Neuronal stem cell (in vitro differentiated cells): ENCODE measurements around the gene TMEM255B.
A peak's percentile ranks its signal among the peaks of the same experiment; 100 is the strongest.
"Not testable (repeated sequence)": the region's sequence is repeated elsewhere in the genome, so short reads cannot be mapped to it uniquely, and the experiment has no call there.

Source experiments
- DNase-seq: peaks from one replicate; pipeline ENCODE4 v3.0.0-alpha.2; 2013; ENCODE audit warnings: low spot score
- H2AFZ ChIP-seq: one replicate; pipeline ENCODE4 v1.6.1; 2013; ENCODE audit warnings: mild to moderate bottlenecking, low read length, inconsistent platforms
- H2AK5ac ChIP-seq: 2 replicates; pipeline ENCODE4 v1.6.1; 2013; ENCODE audit warnings: low read depth, mild to moderate bottlenecking, inconsistent platforms, low read length, moderate library complexity, mixed read lengths
- H2BK120ac ChIP-seq: 2 replicates; pipeline ENCODE4 v1.6.1; 2013; ENCODE audit warnings: low read depth, mild to moderate bottlenecking, inconsistent platforms, low read length, moderate library complexity, mixed read lengths
- H2BK12ac ChIP-seq: one replicate; pipeline ENCODE4 v1.6.1; 2013; ENCODE audit warnings: low read length, inconsistent platforms
- H2BK15ac ChIP-seq: 2 replicates; pipeline ENCODE4 v1.6.1; 2013; ENCODE audit warnings: mild to moderate bottlenecking, low read length, inconsistent platforms, mixed read lengths
- H2BK5ac ChIP-seq: one replicate; pipeline ENCODE4 v1.6.1; 2013; ENCODE audit warnings: inconsistent platforms, mild to moderate bottlenecking, low read length, moderate library complexity
- H3K14ac ChIP-seq: one replicate; pipeline ENCODE4 v1.6.1; 2013; ENCODE audit warnings: low read length, inconsistent platforms
- H3K18ac ChIP-seq: 2 replicates; pipeline ENCODE4 v1.6.1; 2013; ENCODE audit warnings: low read length, inconsistent platforms
- H3K23ac ChIP-seq: 2 replicates; pipeline ENCODE4 v1.6.1; 2013; ENCODE audit warnings: low read depth, mild to moderate bottlenecking, mixed read lengths, low read length, inconsistent platforms; ENCODE audit not compliant: poor library complexity
- H3K27ac ChIP-seq: replicated peaks from 3 replicates; pipeline ENCODE4 v1.5.1; 2013; ENCODE audit warnings: low read length, inconsistent platforms
- H3K27me3 ChIP-seq, 3 experiments: 2 replicates each; pipeline ENCODE4 v1.6.1; 2013; ENCODE audit warnings: low read length in 3 of 3, mild to moderate bottlenecking in 2 of 3, inconsistent platforms in 1 of 3, low read depth in 1 of 3, mixed read lengths in 1 of 3, moderate library complexity in 1 of 3; ENCODE audit not compliant: control insufficient read depth in 3 of 3, insufficient read depth in 3 of 3
- H3K36me3 ChIP-seq, 2 donors: replicated peaks in 1 of 2; 2 replicates each; pipeline ENCODE4 v1.6.1; 2013; ENCODE audit warnings: low read length in 2 of 2; ENCODE audit not compliant: control insufficient read depth in 2 of 2, insufficient read depth in 2 of 2
- H3K4ac ChIP-seq: 2 replicates; pipeline ENCODE4 v1.6.1; 2013; ENCODE audit warnings: inconsistent platforms, mild to moderate bottlenecking, low read length, moderate library complexity
- H3K4me1 ChIP-seq, 2 donors: 1 replicate in 1 of 2; 2 replicates in 1 of 2; pipeline ENCODE4 v1.6.1; 2013; ENCODE audit warnings: low read length in 2 of 2, low read depth in 1 of 2; ENCODE audit not compliant: control insufficient read depth in 2 of 2, insufficient read depth in 1 of 2
- H3K4me2 ChIP-seq: one replicate; pipeline ENCODE4 v1.6.1; 2013; ENCODE audit warnings: mild to moderate bottlenecking, low read length, inconsistent platforms; ENCODE audit not compliant: insufficient read depth, poor library complexity, severe bottlenecking
- H3K4me3 ChIP-seq, 2 donors: 2 replicates each; pipeline ENCODE4 v1.5.1; 2013; ENCODE audit warnings: low read length in 2 of 2, mild to moderate bottlenecking in 2 of 2, inconsistent platforms in 1 of 2, moderate library complexity in 1 of 2
- H3K79me1 ChIP-seq: one replicate; pipeline ENCODE4 v1.6.1; 2013; ENCODE audit warnings: low read depth, mild to moderate bottlenecking, inconsistent platforms, low read length, moderate library complexity
- H3K9ac ChIP-seq: one replicate; pipeline ENCODE4 v1.6.1; 2013; ENCODE audit warnings: mild to moderate bottlenecking, low read depth, low read length, inconsistent platforms; ENCODE audit not compliant: poor library complexity
- H3K9me3 ChIP-seq, 2 donors: replicated peaks in 1 of 2; 2 replicates each; pipeline versions ENCODE3 to v1.6.1; 2013; ENCODE audit warnings: low read length in 2 of 2, mild to moderate bottlenecking in 2 of 2, inconsistent platforms in 1 of 2, low read depth in 1 of 2, mixed read lengths in 1 of 2, moderate library complexity in 1 of 2; ENCODE audit not compliant: control insufficient read depth in 2 of 2, insufficient read depth in 1 of 2
- H4K8ac ChIP-seq: one replicate; pipeline ENCODE4 v1.6.1; 2013; ENCODE audit warnings: low read depth, mild to moderate bottlenecking, inconsistent platforms, low read length, moderate library complexity
- H4K91ac ChIP-seq: one replicate; pipeline ENCODE4 v1.6.1; 2013; ENCODE audit warnings: low read length, low read depth, mild to moderate bottlenecking, inconsistent platforms; ENCODE audit not compliant: poor library complexity
- WGBS, 2 donors: extraction: QIAGEN DNeasy Blood & Tissue Kit; methylation state at CpG; one replicate each; pipeline ENCODE4 v1.1.7; 2013; ENCODE audit warnings: missing lambda C conversion rate in 2 of 2, mixed read lengths in 1 of 2; ENCODE audit not compliant: insufficient read length in 2 of 2, insufficient replicate concordance in 1 of 2; ENCODE audit errors: extremely low coverage in 2 of 2; 5-methylcytosine and 5-hydroxymethylcytosine counted together

TMEM255B gene

DNA sequence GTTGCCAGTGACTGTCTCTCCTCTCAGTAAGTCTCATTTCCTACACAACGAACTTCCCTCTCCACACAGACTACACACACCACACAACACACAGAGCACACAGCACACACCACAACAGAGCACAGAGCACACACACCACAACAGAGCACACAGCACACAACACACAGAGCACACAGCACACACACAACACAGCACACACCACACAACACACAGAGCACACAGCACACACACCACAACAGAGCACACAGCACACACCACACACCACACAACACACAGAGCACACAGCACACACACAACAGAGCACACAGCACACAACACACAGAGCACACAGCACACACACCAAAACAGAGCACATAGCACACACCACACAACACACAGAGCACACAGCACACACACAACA lies 36.3 kb downstream of the TMEM255B start:
- not testable (repeated sequence) for H4K8ac ChIP-seq, H3K9me3 ChIP-seq, H3K18ac ChIP-seq, H4K91ac ChIP-seq, H3K36me3 ChIP-seq, H3K4me2 ChIP-seq, H3K79me1 ChIP-seq, H2BK5ac ChIP-seq, H2BK12ac ChIP-seq, H3K4me1 ChIP-seq, H3K27ac ChIP-seq, H3K23ac ChIP-seq, DNase-seq, H3K27me3 ChIP-seq, H2AK5ac ChIP-seq, H3K9ac ChIP-seq, H2AFZ ChIP-seq, H2BK15ac ChIP-seq, H2BK120ac ChIP-seq, H3K4ac ChIP-seq
- Histone ChIP-seq H3K14ac (peak overlapping the region; percentile 1), H3K4me3 (peak overlapping the region in 1 of 2 donors; percentile 52)
- no CpG with 5 or more reads among the region's 1 CpG for WGBS, 2 donors

- H2AFZ ChIP-seq = no peak overlapping the region
- H3K4ac ChIP-seq = no peak overlapping the region
- no peak overlapping the region for H2BK120ac ChIP-seq
- WGBS, 2 donors = no CpG with 5 or more reads among the region's 20 CpGs
- no peak overlapping the region for H3K4me2 ChIP-seq
- H4K8ac ChIP-seq = no peak overlapping the region
- H3K27ac ChIP-seq = no peak overlapping the region
- peaks cover 0 to 2% of the 10 kb centered on the region in 2 donors for H3K36me3 ChIP-seq
- H3K27me3 ChIP-seq = no peaks in the 10 kb centered on the region
- no peak overlapping the region for H2BK15ac ChIP-seq
- no peak overlapping the region for H2AK5ac ChIP-seq
- H3K4me3 ChIP-seq = peak overlapping the region in 1 of 2 donors; percentile 50
- no peak for DNase-seq
- no peak overlapping the region for H4K91ac ChIP-seq
- H2BK12ac ChIP-seq = no peak overlapping the region
- no peaks in the 10 kb centered on the region for H3K9me3 ChIP-seq
- H3K14ac ChIP-seq = peak overlapping the region; percentile 75
- peak overlapping the region; percentile 59 for H3K18ac ChIP-seq
- peaks cover under 1% of the 10 kb centered on the region in 2 donors for H3K4me1 ChIP-seq
- H2BK5ac ChIP-seq = no peak overlapping the region
- peak overlapping the region; percentile 27 for H3K9ac ChIP-seq
- peak overlapping the region; percentile 0 for H3K23ac ChIP-seq
- H3K79me1 ChIP-seq = peaks cover 4% of the 10 kb centered on the region
Measured at GRCh38 chr13:113796211-113796963, 37.4 kb downstream of the TMEM255B start.

GRCh38 chr13:113796964-113797676 lies 38.1 kb downstream of the TMEM255B start:
- no peak for DNase-seq
- Histone ChIP-seq H3K9ac (peak overlapping the region; percentile 27), H3K36me3 (peaks cover 0 to 2% of the 10 kb centered on the region in 2 donors), H3K27me3 (no peaks in the 10 kb centered on the region), H3K4ac (no peak overlapping the region), H3K4me1 (peaks cover 7 to 8% of the 10 kb centered on the region in 2 donors), H3K4me2 (no peak overlapping the region), H3K18ac (peak overlapping the region; percentile 59), H3K23ac (no peak overlapping the region), H4K8ac (no peak overlapping the region), H2BK12ac (no peak overlapping the region), H2BK5ac (no peak overlapping the region), H2BK15ac (no peak overlapping the region), H3K14ac (no peak overlapping the region), H3K4me3 (no peak overlapping the region), H3K9me3 (no peaks in the 10 kb centered on the region), H2BK120ac (no peak overlapping the region), H4K91ac (no peak overlapping the region), H2AK5ac (peak overlapping the region; percentile 66), H3K79me1 (peaks cover 4% of the 10 kb centered on the region), H2AFZ (no peak overlapping the region), H3K27ac (no peak overlapping the region)
- WGBS, 2 donors = no CpG with 5 or more reads among the region's 30 CpGs

DNA sequence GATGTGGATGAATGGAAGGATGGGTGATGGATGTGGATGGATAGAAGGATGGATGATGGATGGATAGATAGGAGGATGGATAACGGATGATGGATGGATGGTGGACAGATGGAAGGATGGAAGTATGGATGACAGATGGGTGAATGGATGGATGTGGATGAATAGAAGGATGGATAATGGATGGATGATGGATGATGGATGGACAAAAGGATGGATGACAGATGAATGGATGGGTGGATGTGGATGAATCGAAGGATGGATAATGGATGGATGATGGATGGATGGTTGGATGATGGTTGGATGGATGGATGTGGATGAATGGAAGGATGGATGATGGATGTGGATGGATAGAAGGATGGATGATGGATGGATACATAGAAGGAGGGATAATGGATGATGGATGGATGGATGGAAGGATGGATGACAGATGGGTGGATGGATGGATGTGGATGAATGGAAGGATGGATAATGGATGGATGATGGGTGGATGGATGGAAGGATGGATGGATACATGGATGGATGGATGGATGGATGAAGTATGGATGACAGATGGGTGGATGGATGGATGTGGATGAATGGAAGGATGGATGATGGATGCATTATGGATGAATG lies 39.3 kb downstream of the TMEM255B start:
- Histone ChIP-seq H3K27ac (no peak overlapping the region), H2BK120ac (no peak overlapping the region), H3K23ac (no peak overlapping the region), H3K9ac (no peak overlapping the region), H3K36me3 (peaks cover 0 to 2% of the 10 kb centered on the region in 2 donors), H3K18ac (no peak overlapping the region), H3K14ac (no peak overlapping the region), H3K27me3 (no peaks in the 10 kb centered on the region), H3K4me3 (no peak overlapping the region), H3K4me1 (peaks cover 11 to 12% of the 10 kb centered on the region in 2 donors), H2BK5ac (no peak overlapping the region), H3K9me3 (no peaks in the 10 kb centered on the region), H2AFZ (no peak overlapping the region), H3K4ac (no peak overlapping the region), H2BK12ac (no peak overlapping the region), H2AK5ac (no peak overlapping the region), H4K91ac (no peak overlapping the region), H2BK15ac (no peak overlapping the region), H3K79me1 (peaks cover 4% of the 10 kb centered on the region), H3K4me2 (no peak overlapping the region), H4K8ac (no peak overlapping the region)
- 100% methylated on average over 2 of the region's 2 CpGs for WGBS, 2 donors
- DNase-seq = no peak
